Endothelial cell of umbilical vein (primary cell): ENCODE measurements around the gene SFTPB. TPM values are rescaled to one million over a fixed set of nuclear protein-coding genes. Genes with fewer than 3 reads are reported as not detected.

Experiments used
- BruUV-seq: library from RNA; stranded (reverse); fragments of 400-500 nt; replicated peaks from 2 replicates; lab custom pipeline; 2021; lab: Mats Ljungman, UMichigan
- CTCF ChIA-PET: fragments of 300-600, 350-600 bp; sonication (Branson Sonifier 250); formaldehyde crosslinking; loops from one replicate; lab custom pipeline; 2021; ENCODE audit warnings: antibody characterized with exemption, inconsistent platforms; lab: Charles Lee
- POLR2A ChIA-PET: fragments of 300-600, 350-600 bp; sonication (Branson Sonifier 250); formaldehyde crosslinking; loops from one replicate; lab custom pipeline; 2021; ENCODE audit warnings: antibody characterized with exemption, inconsistent platforms; lab: Charles Lee
- DNase-seq: peaks from one replicate; pipeline ENCODE4 v3.0.0-alpha.2; 2011; ENCODE audit warnings: low read depth, low spot score
- FAIRE-seq: peaks from 2 replicates; lab custom pipeline; 2011; peaks lifted over from hg19 to GRCh38; lab: Jason Lieb, UNC
- H2AFZ ChIP-seq: 2 replicates; pipeline ENCODE4 v1.6.0; 2012; ENCODE audit warnings: low read depth, low read length, control low read depth, inconsistent platforms
- H3K27ac ChIP-seq: 2 replicates; pipeline ENCODE4 v1.5.1; 2011; ENCODE audit warnings: low read depth, mild to moderate bottlenecking, control low read depth, low read length, moderate library complexity; ENCODE audit not compliant: insufficient read depth
- H3K27me3 ChIP-seq, 2 experiments: 2 replicates each; pipeline versions ENCODE4 v1.6.0 to v1.6.1; 2011; ENCODE audit warnings: low read length in 2 of 2, mixed read lengths in 1 of 2; ENCODE audit not compliant: control insufficient read depth in 2 of 2, insufficient read depth in 2 of 2
- H3K36me3 ChIP-seq, 2 experiments: 2 replicates in 1 of 2; 3 replicates in 1 of 2; pipeline ENCODE4 v1.5.1; 2011; ENCODE audit warnings: low read length in 2 of 2, mild to moderate bottlenecking in 1 of 2, moderate library complexity in 1 of 2; ENCODE audit not compliant: control insufficient read depth in 2 of 2, insufficient read depth in 2 of 2; ENCODE audit errors: extremely low read depth in 1 of 2
- H3K4me1 ChIP-seq: 3 replicates; pipeline ENCODE4 v1.5.1; 2011; ENCODE audit warnings: mild to moderate bottlenecking, low read length; ENCODE audit not compliant: control insufficient read depth, insufficient read depth; ENCODE audit errors: extremely low read depth
- H3K4me2 ChIP-seq: 2 replicates; pipeline ENCODE4 v1.6.1; 2011; ENCODE audit warnings: low read length, control low read depth, mixed read lengths; ENCODE audit not compliant: insufficient read depth
- H3K4me3 ChIP-seq, 3 experiments: fragments of 200-600 bp in 1 of 3; sonication (generic), shearing (Covaris generic) in 1 of 3; replicated peaks in 1 of 3; 2 replicates each; pipeline ENCODE4 v1.5.1; 2011 to 2016; ENCODE audit warnings: control low read depth in 3 of 3, low read length in 3 of 3, mild to moderate bottlenecking in 2 of 3, inconsistent platforms in 1 of 3, low read depth in 1 of 3, moderate library complexity in 1 of 3; ENCODE audit not compliant: insufficient read depth in 1 of 3
- H3K79me2 ChIP-seq: 2 replicates; pipeline ENCODE4 v1.6.0; 2012; ENCODE audit warnings: low read length, inconsistent platforms; ENCODE audit not compliant: control insufficient read depth, insufficient read depth
- H3K9ac ChIP-seq: replicated peaks from 2 replicates; pipeline ENCODE3; 2011; ENCODE audit warnings: low read length, control low read depth; ENCODE audit not compliant: insufficient read depth; ENCODE audit errors: extremely low read depth
- H3K9me1 ChIP-seq: replicated peaks from 3 replicates; pipeline ENCODE4 v1.6.0; 2011; ENCODE audit warnings: mild to moderate bottlenecking, low read length; ENCODE audit not compliant: control insufficient read depth, insufficient read depth; ENCODE audit errors: extremely low read depth
- H3K9me3 ChIP-seq: replicated peaks from 2 replicates; pipeline ENCODE4 v1.5.1; 2012; ENCODE audit warnings: low read length, inconsistent platforms; ENCODE audit not compliant: control insufficient read depth, insufficient read depth
- H4K20me1 ChIP-seq: replicated peaks from 2 replicates; pipeline ENCODE3; 2011; ENCODE audit warnings: mild to moderate bottlenecking, low read length; ENCODE audit not compliant: control insufficient read depth, insufficient read depth; ENCODE audit errors: extremely low read depth
- CTCF ChIP-seq, 2 donors: IDR thresholded peaks; 1 replicate in 1 of 2; 2 replicates in 1 of 2; pipeline ENCODE4 v1.5.1; 2011; ENCODE audit warnings: low read length in 2 of 2, mild to moderate bottlenecking in 2 of 2, moderate library complexity in 2 of 2, control low read depth in 1 of 2, inconsistent platforms in 1 of 2, low read depth in 1 of 2; ENCODE audit not compliant: insufficient read depth in 1 of 2; ENCODE audit errors: extremely low read depth in 1 of 2
- EZH2 ChIP-seq: IDR thresholded peaks from 2 replicates; pipeline ENCODE4 v1.6.1; 2012; ENCODE audit warnings: borderline replicate concordance, low read depth, mild to moderate bottlenecking, moderate library complexity, low read length, inconsistent platforms; ENCODE audit not compliant: severe bottlenecking
- FOS ChIP-seq: IDR thresholded peaks from 2 replicates; pipeline ENCODE4 v1.6.1; 2011; ENCODE audit warnings: mild to moderate bottlenecking, low read length, moderate library complexity, borderline replicate concordance; ENCODE audit not compliant: insufficient read depth
- GATA2 ChIP-seq: IDR thresholded peaks from 2 replicates; pipeline ENCODE4 v1.7.0; 2011; ENCODE audit warnings: low read depth, mild to moderate bottlenecking, moderate library complexity, mixed read lengths, low read length; ENCODE audit not compliant: insufficient read length, insufficient read depth
- JUN ChIP-seq: IDR thresholded peaks from 2 replicates; pipeline ENCODE4 v1.6.1; 2011; ENCODE audit warnings: borderline replicate concordance, low read depth; ENCODE audit not compliant: insufficient read length, insufficient read depth
- MAX ChIP-seq: IDR thresholded peaks from 2 replicates; pipeline ENCODE4 v1.6.1; 2011; ENCODE audit not compliant: insufficient read depth, insufficient read length
- MYC ChIP-seq: IDR thresholded peaks from one replicate; pipeline ENCODE4 v1.6.1; 2011; ENCODE audit warnings: mild to moderate bottlenecking, low read depth, low read length
- POLR2A ChIP-seq: IDR thresholded peaks from 2 replicates; pipeline ENCODE4 v1.6.1; 2012; ENCODE audit warnings: low read depth, mild to moderate bottlenecking, control low read depth, low read length
- POLR2AphosphoS5 ChIP-seq: IDR thresholded peaks from 2 replicates; pipeline ENCODE4 v1.6.1; 2012; ENCODE audit warnings: low read depth, mild to moderate bottlenecking, control low read depth, low read length, moderate library complexity; ENCODE audit not compliant: insufficient read depth
- dilution Hi-C: fragments of 300-500 bp; cut with MboI; formaldehyde crosslinking; loops from one replicate; pipeline ENCODE4 v1.15.0; 2019; ENCODE audit warnings: low sequenced_read_pairs; ENCODE audit not compliant: extremely low pct_ligation_motif_present
- intact Hi-C: fragments of 100-400 bp; cut with micrococcal nuclease; formaldehyde crosslinking; loops from one replicate; pipeline ENCODE4 v1.10.0; 2022
- polyA plus RNA-seq, 4 experiments: library from polyadenylated mRNA; depleted of rRNA in 3 of 4; stranded (reverse) in 3 of 4; unstranded in 1 of 4; fragments of >200 nt; gene quantifications; 2 replicates each; pipeline versions ENCODE4 v1.2.1 to v1.2.3, GENCODE V29; 2011 to 2012; ENCODE audit warnings: missing spikeins in 1 of 4
- total RNA-seq: library from RNA; stranded (reverse); gene quantifications from 2 replicates; pipeline ENCODE4 v1.2.3, GENCODE V29; 2021

The SFTPB gene
- total and polyA plus RNA-seq, 2 donors (not counting 3 experiments of a cell fraction or from before 2014, with no cell fraction given): not detected

GRCh38 chr2:85621338-85621737, 46.7 kb downstream of the SFTPB start:
- peaks cover 51% of the 10 kb centered on the region for H3K79me2 ChIP-seq
- intact Hi-C loops: no loop called here
- no peak overlapping the region for H3K4me2 ChIP-seq
- H3K4me3 ChIP-seq: no peak overlapping the region
- H4K20me1 ChIP-seq: no peaks in the 10 kb centered on the region
- H3K9me3 ChIP-seq: no peaks in the 10 kb centered on the region
- H3K9ac ChIP-seq: no peak overlapping the region
- H2AFZ ChIP-seq: no peak overlapping the region
- FAIRE-seq (no peak), DNase-seq (no peak)
- H3K4me1 ChIP-seq: peaks cover 9% of the 10 kb centered on the region
- H3K27ac ChIP-seq: no peak overlapping the region
- TF ChIP-seq MAX (no peak), MYC (no peak), JUN (no peak), FOS (no peak), POLR2AphosphoS5 (no peak), GATA2 (no peak), EZH2 (no peak), CTCF (IDR thresholded peaks at IDR 0.05; ENCODE audit: extremely low read depth in 1 of 2, insufficient read depth in 1 of 2, low read depth in 1 of 2, low read length in 2 of 2) (no peak), POLR2A (no peak)
- dilution Hi-C loops: no loop called here
- no peaks in the 10 kb centered on the region for H3K27me3 ChIP-seq
- no peaks in the 10 kb centered on the region for H3K9me1 ChIP-seq
- BruUV-seq: no TSS peak
- ChIA-PET CTCF (interaction anchor here (8.8 kb wide), 1 partner anchor 14 kb away, joined by 74 read pairs; no protein-coding TSS in a partner anchor), POLR2A (no interaction called here)
- H3K36me3 ChIP-seq: peaks cover 24 to 29% of the 10 kb centered on the region in 2 experiments
